GM19240 (cell line): ENCODE results near the gene EFNA5.

Experiments used
- DNase-seq: peaks from one replicate; pipeline ENCODE4 v3.0.0; 2011; ENCODE audit warnings: low spot score; ENCODE audit not compliant: insufficient read length

Gene EFNA5

GRCh38 chr5:107572715-107573368 lies 97.9 kb downstream of the EFNA5 start:
- DNase-seq, result no peak

GRCh38 chr5:107571621-107572536 lies 98.9 kb downstream of the EFNA5 start:
- DNase-seq, result peak; percentile 27

GRCh38 chr5:107570805-107571531 lies 99.8 kb downstream of the EFNA5 start:
- DNase-seq, result peak; percentile 42

- DNase-seq, result no peak
Observed at GRCh38 chr5:107570181-107570580, 100.6 kb downstream of the EFNA5 start.

GRCh38 chr5:107567901-107568671 lies 102.7 kb downstream of the EFNA5 start:
- no peak for DNase-seq

GRCh38 chr5:107566986-107567385 lies 103.8 kb downstream of the EFNA5 start:
- DNase-seq, result no peak

- no peak for DNase-seq
Observed at GRCh38 chr5:107565791-107566767, 104.7 kb downstream of the EFNA5 start.

GRCh38 chr5:107564931-107565372 lies 105.8 kb downstream of the EFNA5 start:
- DNase-seq, result no peak

- no peak for DNase-seq
Observed at GRCh38 chr5:107563959-107564544, 106.7 kb downstream of the EFNA5 start.

GRCh38 chr5:107560377-107560776 lies 110.4 kb downstream of the EFNA5 start:
- no peak for DNase-seq

GRCh38 chr5:107558823-107559375 lies 111.8 kb downstream of the EFNA5 start:
- no peak for DNase-seq

- no peak for DNase-seq
Observed at GRCh38 chr5:107557051-107557658, 113.6 kb downstream of the EFNA5 start.

GRCh38 chr5:107556575-107556974 lies 114.2 kb downstream of the EFNA5 start:
- DNase-seq, result no peak

- DNase-seq, result no peak
Observed at GRCh38 chr5:107555425-107556090, 115.2 kb downstream of the EFNA5 start.

GRCh38 chr5:107554776-107555424 lies 115.8 kb downstream of the EFNA5 start:
- no peak for DNase-seq

GRCh38 chr5:107553117-107553555 lies 117.6 kb downstream of the EFNA5 start:
- DNase-seq, result no peak

GRCh38 chr5:107551088-107551487 lies 119.6 kb downstream of the EFNA5 start:
- no peak for DNase-seq

GRCh38 chr5:107549567-107549966 lies 121.2 kb downstream of the EFNA5 start:
- DNase-seq, result no peak
